Smooth muscle cell of the pulmonary artery (primary cell): Measurements from ENCODE around the gene TCF4. TPM values are rescaled to one million over a fixed set of nuclear protein-coding genes. Genes with fewer than 3 reads are reported as not detected.

ENCODE experiments used
- total RNA-seq: library from RNA; depleted of rRNA; stranded (reverse); fragments of >200 nt; gene quantifications from 2 replicates; pipeline ENCODE4 v1.2.3, GENCODE V29; 2014

The TCF4 gene
- 73.2 and 91.4 TPM in 2 replicates for total RNA-seq

GRCh38 chr18:55588111-55588869 lies at the start of gene TCF4:
TSS of gene TCF4 (minus strand) at chr18:55588192. CDS start at chr18:55587116, 1,076 bp downstream.

